ENCODE data around the gene TTC34. TPM values are rescaled to one million over a fixed set of nuclear protein-coding genes. Genes with fewer than 3 reads are reported as not detected.

TTC34 gene
- polyA plus RNA-seq, 3 donors, result 0.03 to 1.00 TPM; not detected in 1

- peaks cover 0 to 8% of the 10 kb centered on the region in 2 donors for H3K27me3 ChIP-seq (ENCODE audit: control insufficient read depth in 2 of 2, insufficient read depth in 2 of 2, low read length in 2 of 2)
- no peaks in the 10 kb centered on the region for H3K79me2 ChIP-seq (ENCODE audit: insufficient read depth, low read length)
- TF ChIP-seq, protein P1, sequence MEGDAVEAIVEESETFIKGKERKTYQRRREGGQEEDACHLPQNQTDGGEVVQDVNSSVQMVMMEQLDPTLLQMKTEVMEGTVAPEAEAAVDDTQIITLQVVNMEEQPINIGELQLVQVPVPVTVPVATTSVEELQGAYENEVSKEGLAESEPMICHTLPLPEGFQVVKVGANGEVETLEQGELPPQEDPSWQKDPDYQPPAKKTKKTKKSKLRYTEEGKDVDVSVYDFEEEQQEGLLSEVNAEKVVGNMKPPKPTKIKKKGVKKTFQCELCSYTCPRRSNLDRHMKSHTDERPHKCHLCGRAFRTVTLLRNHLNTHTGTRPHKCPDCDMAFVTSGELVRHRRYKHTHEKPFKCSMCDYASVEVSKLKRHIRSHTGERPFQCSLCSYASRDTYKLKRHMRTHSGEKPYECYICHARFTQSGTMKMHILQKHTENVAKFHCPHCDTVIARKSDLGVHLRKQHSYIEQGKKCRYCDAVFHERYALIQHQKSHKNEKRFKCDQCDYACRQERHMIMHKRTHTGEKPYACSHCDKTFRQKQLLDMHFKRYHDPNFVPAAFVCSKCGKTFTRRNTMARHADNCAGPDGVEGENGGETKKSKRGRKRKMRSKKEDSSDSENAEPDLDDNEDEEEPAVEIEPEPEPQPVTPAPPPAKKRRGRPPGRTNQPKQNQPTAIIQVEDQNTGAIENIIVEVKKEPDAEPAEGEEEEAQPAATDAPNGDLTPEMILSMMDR (IDR thresholded peaks at IDR 0.05), result no peak
- peaks cover 21 to 22% of the 10 kb centered on the region in 2 donors for H3K4me1 ChIP-seq (ENCODE audit: control insufficient read depth in 1 of 2, insufficient read depth in 2 of 2, low read length in 2 of 2)
- H3K4me3 Mint-ChIP-seq, result no peak overlapping the region
- no peak for DNase-seq
- intact Hi-C loops (cut with micrococcal nuclease), result no loop called here
- H3K4me1 Mint-ChIP-seq, result peaks cover 12% of the 10 kb centered on the region
- no peak overlapping the region for H2AFZ ChIP-seq (ENCODE audit: insufficient read depth, low read depth, low read length, poor library complexity, severe bottlenecking)
- H3K27ac ChIP-seq (ENCODE audit: low read depth in 1 of 2, low read length in 2 of 2), result no peak overlapping the region
- 96% methylated on average over 17 of the region's 31 CpGs for WGBS (ENCODE audit: insufficient coverage)
- no peak overlapping the region for H3K4me2 ChIP-seq (replicated peaks; ENCODE audit: extremely low read depth, low read length, poor library complexity, severe bottlenecking)
- peaks cover 0 to 31% (median 6%) of the 10 kb centered on the region in 3 donors for H3K27me3 Mint-ChIP-seq (ENCODE audit: low read depth in 3 of 3)
- H3K4me3 ChIP-seq (replicated peaks in 1 of 3; ENCODE audit: low read depth in 2 of 3, low read length in 3 of 3), result no peak overlapping the region
- peaks cover 0 to 4% of the 10 kb centered on the region in 2 donors for H3K36me3 ChIP-seq (replicated peaks in 1 of 2; ENCODE audit: control insufficient read depth in 1 of 2, insufficient read depth in 2 of 2, low read length in 2 of 2)
- H3K36me3 Mint-ChIP-seq, result peaks cover 4 to 6% of the 10 kb centered on the region in 2 donors
- no peaks in the 10 kb centered on the region for H4K20me1 ChIP-seq (ENCODE audit: insufficient read depth, low read length)
- H3K27ac Mint-ChIP-seq, result peak overlapping the region in 1 of 7 donors; percentile 30
- peaks cover 0 to 3% (median 0%) of the 10 kb centered on the region in 7 donors for H3K9me3 Mint-ChIP-seq
- H3K9me3 ChIP-seq (replicated peaks in 1 of 2; ENCODE audit: control insufficient read depth in 1 of 2, insufficient read depth in 1 of 2, low read length in 2 of 2), result no peaks in the 10 kb centered on the region
- no peak overlapping the region for H3K9ac ChIP-seq (ENCODE audit: insufficient read depth, low read length, poor library complexity, severe bottlenecking)
Observed at GRCh38 chr1:2590233-2591141, 211.0 kb downstream of the TTC34 start.

DNA sequence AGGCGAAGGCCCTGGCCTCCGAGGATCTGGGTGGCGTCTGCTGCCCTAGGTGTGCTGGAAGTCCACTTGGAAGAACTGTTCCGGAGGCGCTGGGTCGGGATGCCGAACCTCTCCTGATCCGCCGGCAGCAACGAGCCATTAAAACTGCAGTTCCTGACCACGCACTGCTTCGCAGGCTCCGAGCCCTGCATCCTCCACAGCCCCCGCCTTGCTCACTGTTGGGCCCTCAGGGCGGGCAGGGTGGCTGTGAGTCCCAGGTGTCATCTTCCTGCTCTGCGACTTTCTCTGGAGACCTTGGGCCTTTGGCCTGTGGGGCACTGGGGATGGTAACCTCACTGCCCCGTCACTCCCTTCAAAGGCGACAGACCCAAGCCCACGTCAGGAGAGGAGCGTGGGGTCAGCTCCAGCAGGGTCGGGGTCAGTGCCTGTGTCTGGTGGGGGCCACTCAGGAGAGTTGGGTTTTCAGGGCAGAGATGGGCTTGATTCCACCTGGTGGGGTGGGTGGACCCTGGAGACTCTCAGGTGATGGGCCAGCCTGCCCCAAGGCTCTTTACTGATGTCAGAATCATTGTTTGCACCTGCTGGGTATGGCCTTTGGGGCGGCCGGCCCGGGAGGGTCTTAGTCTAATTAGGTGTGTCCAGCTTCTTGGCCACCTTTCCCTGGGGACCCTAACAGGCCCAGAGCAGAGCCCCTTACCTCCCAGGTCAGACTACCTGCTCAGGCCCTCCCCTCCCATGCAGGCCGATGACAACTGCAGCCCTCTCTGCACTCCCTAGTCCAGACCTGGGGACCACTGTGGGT, 211.9 kb downstream of the TTC34 start:
- H3K4me1 Mint-ChIP-seq, result peaks cover 17% of the 10 kb centered on the region
- no peak for DNase-seq
- H3K27me3 Mint-ChIP-seq (ENCODE audit: low read depth in 3 of 3), result peaks cover 0 to 29% (median 6%) of the 10 kb centered on the region in 3 donors
- Histone ChIP-seq H3K4me3 (replicated peaks in 1 of 3; ENCODE audit: low read depth in 2 of 3, low read length in 3 of 3) (no peak overlapping the region), H3K36me3 (replicated peaks in 1 of 2; ENCODE audit: control insufficient read depth in 1 of 2, insufficient read depth in 2 of 2, low read length in 2 of 2) (peaks cover 0 to 4% of the 10 kb centered on the region in 2 donors), H3K4me1 (ENCODE audit: control insufficient read depth in 1 of 2, insufficient read depth in 2 of 2, low read length in 2 of 2) (peaks cover 29 to 30% of the 10 kb centered on the region in 2 donors), H2AFZ (ENCODE audit: insufficient read depth, low read depth, low read length, poor library complexity, severe bottlenecking) (no peak overlapping the region), H4K20me1 (ENCODE audit: insufficient read depth, low read length) (no peaks in the 10 kb centered on the region), H3K79me2 (ENCODE audit: insufficient read depth, low read length) (peaks cover 6% of the 10 kb centered on the region), H3K27ac (ENCODE audit: low read depth in 1 of 2, low read length in 2 of 2) (no peak overlapping the region), H3K4me2 (replicated peaks; ENCODE audit: extremely low read depth, low read length, poor library complexity, severe bottlenecking) (no peak overlapping the region), H3K9me3 (replicated peaks in 1 of 2; ENCODE audit: control insufficient read depth in 1 of 2, insufficient read depth in 1 of 2, low read length in 2 of 2) (no peaks in the 10 kb centered on the region), H3K27me3 (ENCODE audit: control insufficient read depth in 2 of 2, insufficient read depth in 2 of 2, low read length in 2 of 2) (peaks cover 0 to 8% of the 10 kb centered on the region in 2 donors), H3K9ac (ENCODE audit: insufficient read depth, low read length, poor library complexity, severe bottlenecking) (no peak overlapping the region)
- H3K9me3 Mint-ChIP-seq, result peaks cover 0 to 3% (median 0%) of the 10 kb centered on the region in 7 donors
- intact Hi-C loops (cut with micrococcal nuclease), result loop anchor here (5.0 kb wide), 4 partner anchors 53 to 392 kb away; partner anchors contain the start of genes MORN1 (in 1 of the 2), PANK4 (in 1 of the 2) and RER1 (in 1 of the 2)
- no peak overlapping the region for H3K4me3 Mint-ChIP-seq
- WGBS (ENCODE audit: insufficient coverage), result 99% methylated on average over 13 of the region's 25 CpGs
- H3K36me3 Mint-ChIP-seq, result peaks cover 5 to 6% of the 10 kb centered on the region in 2 donors
- TF ChIP-seq, protein P1 (IDR thresholded peaks at IDR 0.05), result no peak
- peak overlapping the region in 1 of 7 donors; percentile 5 for H3K27ac Mint-ChIP-seq
